ENCODE data around the gene TTF2.

GRCh38 chr1:117069220-117069844, 9.2 kb downstream of the TTF2 start:
- TF ChIP-seq CTCF (IDR thresholded peaks at IDR 0.05) (no peak), POLR2A (IDR thresholded peaks at IDR 0.05) (no peak)
